Activated naive CD8-positive, alpha-beta T cell (primary cell): ENCODE data around the gene MGAT5.

Experiments used
- H3K27ac Mint-ChIP-seq: one replicate; pipeline ENCODE4 v1.8.0; 2021; ENCODE audit warnings: mixed read lengths
- H3K27me3 Mint-ChIP-seq: one replicate; pipeline ENCODE4 v1.8.0; 2021; ENCODE audit warnings: mixed read lengths
- H3K36me3 Mint-ChIP-seq: one replicate; pipeline ENCODE4 v1.8.0; 2021; ENCODE audit warnings: mixed read lengths
- H3K4me1 Mint-ChIP-seq: one replicate; pipeline ENCODE4 v1.8.0; 2021; ENCODE audit warnings: low read depth, mixed read lengths
- H3K4me3 Mint-ChIP-seq: one replicate; pipeline ENCODE4 v1.8.0; 2021; ENCODE audit warnings: mild to moderate bottlenecking, mixed read lengths
- H3K9me3 Mint-ChIP-seq: one replicate; pipeline ENCODE4 v1.8.0; 2021; ENCODE audit warnings: low read depth, mixed read lengths

MGAT5 gene

DNA sequence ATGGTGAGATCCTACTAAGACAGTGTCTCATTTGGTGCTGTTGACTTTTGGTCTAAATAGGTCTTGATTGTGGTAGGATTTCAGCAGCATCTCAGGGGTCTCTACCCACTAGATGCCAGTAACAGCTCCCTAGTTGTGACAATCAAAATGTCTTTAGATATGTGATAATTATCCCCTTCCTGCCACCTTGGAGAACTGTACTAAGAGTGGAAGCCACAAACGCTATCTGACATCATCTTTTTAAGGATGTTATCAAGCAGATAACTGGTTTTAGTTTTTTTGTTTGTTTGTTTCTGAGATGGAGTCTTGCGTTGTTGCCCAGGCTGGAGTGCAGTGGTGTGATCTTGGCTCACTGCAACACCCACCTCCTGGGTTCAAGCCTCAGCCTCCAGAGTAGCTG is 3.1 kb downstream of the MGAT5 start:
- Mint-ChIP-seq H3K27ac (peak overlapping the region; percentile 37), H3K4me1 (peaks cover 95% of the 10 kb centered on the region), H3K9me3 (no peaks in the 10 kb centered on the region), H3K27me3 (no peaks in the 10 kb centered on the region), H3K4me3 (peak overlapping the region; percentile 7), H3K36me3 (peaks cover 21% of the 10 kb centered on the region)

DNA sequence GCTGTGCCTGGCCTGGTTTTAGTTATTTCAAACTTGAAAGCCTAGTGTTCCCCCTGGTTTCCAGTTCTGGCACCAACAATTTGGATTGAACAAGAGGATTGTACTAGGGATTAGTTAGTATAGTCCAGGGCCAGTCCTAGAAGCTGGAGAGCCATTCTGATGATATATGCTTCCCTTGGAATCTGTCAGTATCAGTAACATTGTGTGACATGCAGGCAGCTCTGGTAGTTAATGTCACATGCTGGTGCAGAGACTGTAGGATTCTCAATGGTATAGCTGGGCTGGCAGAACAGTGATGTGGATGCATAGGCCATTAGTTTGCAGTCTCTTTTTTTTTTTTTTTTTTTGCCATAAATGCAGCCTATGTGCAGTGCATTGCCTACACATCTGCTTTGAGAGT is 3.6 kb downstream of the MGAT5 start:
- Mint-ChIP-seq H3K36me3 (peaks cover 19% of the 10 kb centered on the region), H3K4me3 (no peak overlapping the region)

DNA sequence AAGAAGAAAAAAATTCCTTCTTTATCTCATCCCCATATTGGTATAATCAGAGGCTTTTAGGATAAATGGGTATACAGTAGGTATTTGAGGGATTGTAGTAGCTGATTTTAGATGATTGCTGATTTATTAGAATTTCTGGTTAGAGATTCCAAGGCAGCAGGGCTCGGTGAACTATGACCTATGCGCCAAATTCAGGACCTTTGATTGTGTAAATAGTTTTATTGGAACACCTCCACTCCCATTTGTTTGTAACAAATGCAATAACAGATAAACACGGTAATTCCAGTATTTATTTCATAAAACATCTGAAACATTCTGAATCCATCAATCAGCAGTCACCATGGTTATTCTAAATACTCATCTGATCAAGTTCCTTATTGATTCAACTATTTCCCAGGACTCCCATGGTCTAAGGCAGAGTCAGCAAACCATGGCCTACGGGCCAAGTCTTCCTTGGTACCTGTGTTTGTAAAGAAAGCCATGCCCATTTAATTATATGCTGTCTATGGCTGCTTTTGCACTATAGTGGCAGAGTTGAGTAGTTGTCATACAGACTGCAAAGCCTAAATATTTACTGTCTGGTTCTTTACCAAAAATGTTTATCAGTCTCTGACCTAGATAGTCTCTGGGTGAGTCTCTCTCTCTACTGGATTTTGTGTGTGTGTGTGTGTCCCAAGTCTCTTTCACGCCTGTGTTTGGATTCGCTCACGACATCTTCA is 4.3 kb downstream of the MGAT5 start:
- Mint-ChIP-seq H3K27ac (peak overlapping the region; percentile 80), H3K9me3 (no peaks in the 10 kb centered on the region), H3K27me3 (no peaks in the 10 kb centered on the region), H3K4me3 (peak overlapping the region; percentile 76), H3K36me3 (peaks cover 18% of the 10 kb centered on the region), H3K4me1 (peaks cover 95% of the 10 kb centered on the region)

More for the DNA sequence above, 3.6 kb downstream of the MGAT5 start:
- H3K27ac Mint-ChIP-seq: no peak overlapping the region
- H3K27me3 Mint-ChIP-seq: no peaks in the 10 kb centered on the region
- peaks cover 95% of the 10 kb centered on the region for H3K4me1 Mint-ChIP-seq
- H3K9me3 Mint-ChIP-seq: no peaks in the 10 kb centered on the region

DNA sequence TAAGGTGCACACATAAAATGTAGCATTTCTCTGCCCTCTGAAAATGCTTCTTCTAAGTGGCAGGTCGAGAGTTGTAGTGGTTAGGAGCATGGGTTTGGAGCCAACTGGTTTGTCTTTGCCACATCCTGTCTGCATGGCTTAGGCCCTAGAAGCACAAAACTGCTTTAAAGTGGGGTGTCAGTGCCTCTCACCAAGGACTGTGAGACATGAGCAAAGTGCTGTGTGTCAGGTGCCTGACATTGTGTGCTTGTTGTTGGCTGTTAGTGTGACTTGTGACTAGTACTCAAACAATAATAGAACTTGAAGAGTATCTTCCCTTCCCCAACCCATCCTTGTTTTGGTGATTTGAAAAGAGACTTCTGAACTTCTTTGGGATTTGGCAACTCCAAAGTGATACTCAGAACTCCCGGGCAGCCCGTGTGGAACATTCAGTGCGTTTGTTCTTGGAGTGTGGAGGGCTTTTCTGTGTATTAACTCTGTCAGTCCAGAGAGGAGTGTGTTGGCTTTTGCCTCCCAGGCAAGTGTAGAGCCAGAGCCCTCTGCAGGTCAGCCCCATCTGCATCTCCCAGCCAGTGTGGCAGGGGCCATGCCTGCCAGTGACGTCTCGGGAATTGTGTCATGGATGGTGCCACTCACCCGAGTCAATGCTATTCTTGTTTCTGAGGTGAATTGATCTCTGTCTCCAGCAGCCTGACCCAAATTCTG is 5.0 kb downstream of the MGAT5 start:
- peak overlapping the region; percentile 76 for H3K4me3 Mint-ChIP-seq
- peaks cover 91% of the 10 kb centered on the region for H3K4me1 Mint-ChIP-seq
- peaks cover 16% of the 10 kb centered on the region for H3K36me3 Mint-ChIP-seq
- H3K9me3 Mint-ChIP-seq: no peaks in the 10 kb centered on the region
- peak overlapping the region; percentile 80 for H3K27ac Mint-ChIP-seq
- no peaks in the 10 kb centered on the region for H3K27me3 Mint-ChIP-seq

DNA sequence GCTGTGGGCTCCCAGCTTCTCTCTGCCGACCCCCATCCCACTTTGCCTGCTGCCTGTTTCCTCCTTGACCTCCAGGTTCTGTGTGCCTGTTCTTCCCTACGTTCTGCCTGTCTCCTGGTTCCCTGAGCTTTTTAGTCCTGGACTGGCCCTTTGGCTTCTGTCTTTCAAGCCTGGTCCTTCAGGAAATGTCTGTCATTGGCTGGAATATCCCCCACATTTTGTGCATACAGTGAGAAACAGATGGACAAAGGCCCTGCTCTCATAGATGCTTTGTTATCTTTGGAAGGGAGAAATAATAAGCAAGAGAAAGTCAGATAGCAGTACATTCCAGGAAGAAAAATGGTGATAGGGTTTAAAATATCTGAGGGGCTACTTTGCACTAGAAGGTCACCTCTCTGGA is 5.7 kb downstream of the MGAT5 start:
- peak overlapping the region; percentile 11 for H3K4me3 Mint-ChIP-seq
- H3K27me3 Mint-ChIP-seq: no peaks in the 10 kb centered on the region
- no peaks in the 10 kb centered on the region for H3K9me3 Mint-ChIP-seq
- peaks cover 84% of the 10 kb centered on the region for H3K4me1 Mint-ChIP-seq
- peaks cover 13% of the 10 kb centered on the region for H3K36me3 Mint-ChIP-seq
- no peak overlapping the region for H3K27ac Mint-ChIP-seq

DNA sequence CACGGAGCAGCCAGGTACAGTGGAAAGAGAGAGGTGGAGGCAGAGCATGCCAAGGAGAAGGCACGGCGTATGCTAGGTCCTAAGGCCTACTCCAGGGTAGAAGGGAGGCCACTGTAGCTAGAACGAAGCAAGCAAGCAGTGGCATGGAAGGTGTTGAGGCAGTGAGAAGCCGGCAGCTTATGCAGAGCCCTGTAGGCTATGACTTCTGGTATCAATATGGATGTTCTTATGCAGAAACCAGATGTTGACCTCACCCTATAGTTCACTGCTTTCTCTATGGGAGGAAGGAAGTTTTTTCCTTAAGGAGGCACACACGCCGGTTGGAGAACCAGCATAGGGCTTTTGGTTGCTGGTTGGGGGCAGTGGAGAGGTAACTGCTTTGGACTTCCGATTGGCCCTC is 6.1 kb downstream of the MGAT5 start:
- no peaks in the 10 kb centered on the region for H3K27me3 Mint-ChIP-seq
- H3K4me3 Mint-ChIP-seq: peak overlapping the region; percentile 11
- H3K36me3 Mint-ChIP-seq: peaks cover 17% of the 10 kb centered on the region
- peaks cover 81% of the 10 kb centered on the region for H3K4me1 Mint-ChIP-seq
- H3K9me3 Mint-ChIP-seq: no peaks in the 10 kb centered on the region
- no peak overlapping the region for H3K27ac Mint-ChIP-seq

DNA sequence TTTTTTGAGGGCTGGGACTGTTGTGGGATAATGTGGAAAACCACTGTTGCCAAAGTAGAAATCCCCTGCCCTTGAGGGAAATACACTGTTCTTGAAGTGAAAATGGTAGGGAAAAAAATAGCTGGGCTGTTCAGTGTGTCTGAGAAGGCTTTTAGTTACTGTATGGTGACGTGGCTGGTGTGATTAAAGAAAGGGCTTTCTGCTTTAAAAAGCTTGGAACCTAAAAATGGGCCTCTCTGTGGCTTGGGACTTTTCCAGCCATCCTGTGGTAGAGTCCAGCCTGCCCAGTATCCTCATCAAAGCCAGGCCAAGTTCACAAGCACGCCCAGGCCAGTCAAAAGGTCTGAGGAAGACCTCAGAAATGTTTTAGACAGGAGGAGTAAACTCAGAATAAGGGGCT is 6.8 kb downstream of the MGAT5 start:
- Mint-ChIP-seq H3K9me3 (no peaks in the 10 kb centered on the region), H3K4me3 (no peak overlapping the region), H3K27ac (no peak overlapping the region), H3K36me3 (peaks cover 17% of the 10 kb centered on the region), H3K27me3 (no peaks in the 10 kb centered on the region), H3K4me1 (peaks cover 82% of the 10 kb centered on the region)

DNA sequence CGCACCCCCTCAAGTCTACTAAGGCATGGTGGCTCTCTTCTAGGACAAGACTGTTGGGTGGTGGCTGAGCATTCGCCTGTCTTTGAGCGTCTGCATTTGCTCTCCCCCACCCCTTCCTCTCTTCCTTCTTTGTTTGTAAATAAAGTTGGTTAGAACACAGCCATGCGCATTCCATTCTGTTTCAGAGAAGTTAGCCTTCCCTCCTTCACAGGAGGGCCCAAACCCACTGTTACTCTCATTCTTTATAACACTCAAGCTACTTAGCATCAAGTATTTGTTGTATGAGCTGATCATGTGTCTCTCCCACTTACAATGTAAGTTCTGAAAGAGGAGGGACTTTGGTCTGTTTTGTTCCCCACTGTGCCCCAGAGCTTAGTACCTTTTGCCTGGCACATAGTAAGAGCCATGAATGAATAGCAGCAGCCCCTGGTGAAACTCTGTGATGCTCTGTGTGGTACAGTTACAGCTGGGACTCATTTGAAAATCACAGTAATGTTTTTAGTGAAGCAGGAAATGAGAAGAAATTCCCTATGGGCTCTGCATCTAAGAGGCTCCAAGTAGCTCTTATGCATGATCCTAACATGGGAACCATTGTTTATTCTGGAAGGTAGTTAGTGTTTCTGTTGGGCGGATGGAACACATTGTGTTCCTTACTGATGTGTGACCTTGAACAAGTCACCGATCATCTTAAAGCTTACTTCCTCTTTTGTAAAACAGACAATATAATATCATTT is 7.7 kb downstream of the MGAT5 start:
- Mint-ChIP-seq H3K4me1 (peaks cover 76% of the 10 kb centered on the region), H3K36me3 (peaks cover 17% of the 10 kb centered on the region), H3K27me3 (no peaks in the 10 kb centered on the region), H3K27ac (peak overlapping the region; percentile 73), H3K9me3 (no peaks in the 10 kb centered on the region), H3K4me3 (peak overlapping the region; percentile 53)

DNA sequence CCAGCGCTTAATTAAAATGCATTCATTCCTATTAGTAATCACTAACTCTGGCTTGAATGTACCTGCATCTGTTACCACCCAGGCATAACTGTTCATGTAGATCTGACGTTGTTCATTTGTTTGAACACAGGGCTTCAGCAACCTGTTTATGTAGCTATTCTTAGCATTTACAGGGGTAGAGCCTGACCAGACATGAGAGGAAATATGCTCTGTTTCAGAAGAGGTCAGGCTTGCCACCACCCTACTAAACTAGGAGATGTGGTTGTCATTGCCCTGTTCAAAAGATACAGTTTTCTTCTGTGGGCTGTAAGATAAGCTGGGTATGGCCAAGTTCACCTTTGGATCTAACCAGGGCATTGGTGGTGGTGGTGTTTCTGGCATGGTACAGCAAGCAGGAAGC is 8.8 kb downstream of the MGAT5 start:
- no peaks in the 10 kb centered on the region for H3K27me3 Mint-ChIP-seq
- H3K4me3 Mint-ChIP-seq: no peak overlapping the region
- peaks cover 75% of the 10 kb centered on the region for H3K4me1 Mint-ChIP-seq
- H3K9me3 Mint-ChIP-seq: no peaks in the 10 kb centered on the region
- peaks cover 20% of the 10 kb centered on the region for H3K36me3 Mint-ChIP-seq
- peak overlapping the region; percentile 55 for H3K27ac Mint-ChIP-seq

DNA sequence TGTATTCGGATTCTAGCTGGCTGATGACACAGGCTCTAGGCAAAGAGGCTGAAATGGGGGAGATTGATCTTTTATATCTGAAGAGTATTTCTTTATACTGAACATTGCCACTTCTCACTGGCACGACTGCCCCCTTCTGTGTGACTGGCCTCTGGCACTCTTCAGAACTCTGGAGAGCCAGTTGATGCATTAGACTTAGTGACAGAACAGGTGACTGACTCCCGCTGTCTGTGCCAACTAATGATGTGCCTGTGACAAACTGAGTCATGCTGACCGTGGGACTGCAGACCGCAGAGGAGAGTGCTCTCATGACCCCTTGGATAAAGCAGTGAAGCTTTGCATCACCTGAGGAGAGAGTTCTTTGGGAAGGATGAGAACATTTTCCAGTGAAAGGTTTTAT is 14.4 kb downstream of the MGAT5 start:
- H3K27ac Mint-ChIP-seq: no peak overlapping the region
- H3K9me3 Mint-ChIP-seq: no peaks in the 10 kb centered on the region
- H3K27me3 Mint-ChIP-seq: no peaks in the 10 kb centered on the region
- H3K4me3 Mint-ChIP-seq: no peak overlapping the region
- H3K36me3 Mint-ChIP-seq: peaks cover 36% of the 10 kb centered on the region
- peaks cover 64% of the 10 kb centered on the region for H3K4me1 Mint-ChIP-seq

DNA sequence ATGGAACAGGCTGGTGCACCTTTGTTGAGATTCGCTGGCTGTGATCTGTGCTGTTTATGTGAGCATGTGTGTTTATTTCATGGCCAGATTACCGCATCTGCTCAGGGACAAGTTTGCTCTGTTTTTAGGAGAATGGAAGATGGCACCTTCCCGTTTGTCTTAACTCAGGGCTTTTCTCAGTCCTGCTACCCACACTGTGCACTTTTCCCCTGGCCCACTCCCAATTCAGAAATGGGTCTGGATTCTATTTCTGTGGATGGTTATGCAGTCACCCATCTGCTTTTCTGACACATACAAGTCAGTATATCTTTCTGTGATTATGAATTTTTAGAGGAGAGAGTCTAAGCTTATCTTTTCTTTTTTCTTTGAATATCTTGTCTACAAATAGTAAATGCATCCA is 15.4 kb downstream of the MGAT5 start:
- Mint-ChIP-seq H3K27me3 (no peaks in the 10 kb centered on the region), H3K4me1 (peaks cover 64% of the 10 kb centered on the region), H3K27ac (no peak overlapping the region), H3K9me3 (no peaks in the 10 kb centered on the region), H3K4me3 (no peak overlapping the region), H3K36me3 (peaks cover 38% of the 10 kb centered on the region)

DNA sequence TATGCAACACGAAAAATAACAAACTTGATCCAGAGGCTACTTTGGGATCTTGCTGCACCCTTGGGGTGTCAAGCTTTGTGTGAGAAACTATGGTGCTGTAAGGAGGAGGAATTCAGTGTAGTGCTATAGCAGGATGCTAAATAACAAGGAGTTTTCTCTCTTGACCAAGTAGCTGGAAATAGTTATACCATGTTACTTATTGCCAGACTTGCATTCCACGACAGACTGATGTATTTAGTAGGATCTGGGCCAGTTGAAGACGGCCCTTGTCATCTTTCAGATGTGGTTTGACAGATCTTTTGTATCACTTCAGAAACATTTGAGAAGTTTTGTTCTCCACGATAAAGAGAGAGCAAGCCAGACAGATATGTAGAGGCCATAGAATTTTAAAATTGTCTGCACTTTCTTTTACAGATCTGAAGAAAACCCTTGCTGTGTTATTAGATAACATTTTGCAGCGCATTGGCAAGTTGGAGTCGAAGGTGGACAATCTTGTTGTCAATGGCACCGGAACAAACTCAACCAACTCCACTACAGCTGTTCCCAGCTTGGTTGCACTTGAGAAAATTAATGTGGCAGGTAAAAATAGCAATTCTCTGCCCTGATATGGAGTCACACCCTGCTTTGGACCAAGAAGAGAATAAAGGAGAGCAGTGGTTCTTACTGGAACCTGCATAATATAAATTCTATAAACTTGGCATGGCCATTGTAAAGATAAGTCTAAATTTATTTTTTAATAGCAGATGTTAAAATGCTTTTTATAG is 16.3 kb downstream of the MGAT5 start:
- Mint-ChIP-seq H3K27ac (no peak overlapping the region), H3K4me3 (no peak overlapping the region), H3K36me3 (peaks cover 33% of the 10 kb centered on the region)

DNA sequence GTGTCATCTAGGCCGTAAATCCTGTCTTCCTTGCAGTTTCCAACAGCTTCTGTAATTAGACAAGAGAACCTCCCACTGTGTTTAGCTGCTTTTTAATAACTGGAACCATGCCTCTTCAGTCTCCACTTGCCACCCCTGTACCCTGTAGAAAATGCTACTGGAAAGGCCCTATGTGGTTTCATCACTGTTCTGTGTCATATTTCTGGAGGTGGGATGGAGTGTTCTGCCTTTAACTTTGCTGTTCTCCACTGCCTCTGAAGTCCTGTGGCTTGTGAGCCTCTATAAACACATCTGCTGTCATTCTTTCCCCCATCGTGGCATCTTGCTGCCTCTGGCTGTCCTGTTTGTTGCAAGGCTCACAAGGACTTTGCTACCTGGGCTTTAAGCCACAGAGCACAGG is 17.9 kb downstream of the MGAT5 start:
- H3K36me3 Mint-ChIP-seq: peaks cover 35% of the 10 kb centered on the region
- no peaks in the 10 kb centered on the region for H3K9me3 Mint-ChIP-seq
- peaks cover 63% of the 10 kb centered on the region for H3K4me1 Mint-ChIP-seq
- H3K4me3 Mint-ChIP-seq: no peak overlapping the region
- no peak overlapping the region for H3K27ac Mint-ChIP-seq
- H3K27me3 Mint-ChIP-seq: no peaks in the 10 kb centered on the region

More for the DNA sequence above, 16.3 kb downstream of the MGAT5 start:
- Mint-ChIP-seq H3K9me3 (no peaks in the 10 kb centered on the region), H3K4me1 (peaks cover 65% of the 10 kb centered on the region), H3K27me3 (no peaks in the 10 kb centered on the region)

DNA sequence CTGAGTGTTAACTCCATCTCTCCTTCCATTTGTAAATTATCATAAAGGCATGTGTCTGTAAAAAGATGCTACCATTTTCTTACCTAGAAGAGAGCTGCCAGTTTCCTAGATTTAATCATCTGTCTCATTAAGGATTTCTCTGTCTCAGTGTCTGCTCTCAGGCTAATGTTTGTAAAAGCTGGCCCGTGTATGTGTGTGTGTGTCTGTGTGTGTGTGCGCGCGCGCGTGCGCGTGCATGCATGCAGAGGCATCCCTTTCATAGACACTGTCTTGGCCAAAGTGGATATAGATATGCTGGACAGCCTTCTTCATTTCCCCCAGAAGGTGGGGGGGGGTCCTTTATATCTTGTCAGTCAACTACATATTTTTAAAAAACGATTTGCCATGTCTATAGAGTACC is 18.9 kb downstream of the MGAT5 start:
- peaks cover 61% of the 10 kb centered on the region for H3K4me1 Mint-ChIP-seq
- H3K4me3 Mint-ChIP-seq: no peak overlapping the region
- H3K27ac Mint-ChIP-seq: no peak overlapping the region
- H3K27me3 Mint-ChIP-seq: no peaks in the 10 kb centered on the region
- H3K36me3 Mint-ChIP-seq: peaks cover 36% of the 10 kb centered on the region
- no peaks in the 10 kb centered on the region for H3K9me3 Mint-ChIP-seq
